Liver (tissue), 9 donors: ENCODE measurements around the gene MGAT3. TPM values are rescaled to one million over a fixed set of nuclear protein-coding genes. Genes with fewer than 3 reads are reported as not detected.

Experiments used
- DNase-seq: peaks from one replicate; pipeline ENCODE4 v3.0.0-alpha.2; 2017; ENCODE audit warnings: low spot score
- H3K27ac ChIP-seq, 2 donors: one replicate each; pipeline ENCODE4 v1.7.0; 2013; ENCODE audit warnings: inconsistent platforms in 2 of 2, low read length in 2 of 2, control low read depth in 1 of 2, low read depth in 1 of 2, mild to moderate bottlenecking in 1 of 2
- H3K27me3 ChIP-seq, 4 donors: one replicate each; pipeline versions ENCODE4 v1.6.1 to v1.7.0; 2013; ENCODE audit warnings: low read length in 3 of 4, inconsistent platforms in 1 of 4, mild to moderate bottlenecking in 1 of 4, moderate library complexity in 1 of 4; ENCODE audit not compliant: control insufficient read depth in 4 of 4, insufficient read depth in 4 of 4
- H3K36me3 ChIP-seq, 4 donors: one replicate each; pipeline versions ENCODE4 v1.6.1 to v1.7.0; 2013; ENCODE audit warnings: low read length in 3 of 4, mild to moderate bottlenecking in 3 of 4, low read depth in 1 of 4, moderate library complexity in 1 of 4; ENCODE audit not compliant: control insufficient read depth in 4 of 4, insufficient read depth in 3 of 4
- H3K4me1 ChIP-seq, 4 donors: one replicate each; pipeline versions ENCODE4 v1.6.1 to v1.7.0; 2013; ENCODE audit warnings: low read length in 3 of 4, mild to moderate bottlenecking in 3 of 4, moderate library complexity in 1 of 4; ENCODE audit not compliant: control insufficient read depth in 4 of 4, insufficient read depth in 4 of 4
- H3K4me3 ChIP-seq, 3 donors: one replicate each; pipeline versions ENCODE4 v1.6.1 to v1.7.0; 2013; ENCODE audit warnings: low read length in 3 of 3, control low read depth in 1 of 3, low read depth in 1 of 3, mild to moderate bottlenecking in 1 of 3
- H3K9ac ChIP-seq, 2 donors: one replicate each; pipeline ENCODE4 v1.7.0; 2013; ENCODE audit warnings: low read length in 2 of 2, mild to moderate bottlenecking in 2 of 2, moderate library complexity in 2 of 2, control low read depth in 1 of 2, low read depth in 1 of 2
- H3K9me3 ChIP-seq, 4 donors: one replicate each; pipeline versions ENCODE4 v1.6.1 to v1.7.0; 2013; ENCODE audit warnings: low read length in 3 of 4; ENCODE audit not compliant: control insufficient read depth in 4 of 4
- ATF3 ChIP-seq: IDR thresholded peaks from 2 replicates; pipeline ENCODE4 v1.6.1; 2016; ENCODE audit warnings: antibody characterized with exemption
- CTCF ChIP-seq: fragments of 150-350 bp; IDR thresholded peaks from 2 replicates; pipeline ENCODE4 v1.5.1; 2017; ENCODE audit warnings: improper control_type of control experiment, low read depth, low read length; ENCODE audit not compliant: missing input control
- EGR1 ChIP-seq, 2 donors: IDR thresholded peaks; 2 replicates each; pipeline ENCODE4 v1.6.1; 2016 to 2018; ENCODE audit warnings: antibody characterized with exemption in 2 of 2, low read depth in 2 of 2
- FOXA1 ChIP-seq: IDR thresholded peaks from 2 replicates; pipeline ENCODE4 v1.6.1; 2016; ENCODE audit warnings: antibody characterized with exemption
- FOXA2 ChIP-seq: IDR thresholded peaks from 2 replicates; pipeline ENCODE4 v1.6.1; 2016; ENCODE audit warnings: antibody characterized with exemption
- GABPA ChIP-seq, 2 donors: IDR thresholded peaks in 1 of 2; conservative IDR thresholded peaks in 1 of 2; 2 replicates each; pipeline ENCODE4 v1.6.1; 2016; ENCODE audit warnings: antibody characterized with exemption in 2 of 2, mild to moderate bottlenecking in 1 of 2, moderate library complexity in 1 of 2
- HNF4A ChIP-seq, 2 donors: conservative IDR thresholded peaks; 2 replicates each; pipeline ENCODE4 v1.6.1; 2016; ENCODE audit warnings: antibody characterized with exemption in 2 of 2, mild to moderate bottlenecking in 2 of 2
- JUND ChIP-seq, 2 donors: IDR thresholded peaks; 2 replicates each; pipeline ENCODE4 v1.6.1; 2016; ENCODE audit warnings: antibody characterized with exemption in 2 of 2
- MAX ChIP-seq: IDR thresholded peaks from 2 replicates; pipeline ENCODE4 v1.6.1; 2016; ENCODE audit warnings: antibody characterized with exemption
- NR2F2 ChIP-seq: IDR thresholded peaks from 2 replicates; pipeline ENCODE4 v1.6.1; 2016; ENCODE audit warnings: antibody characterized with exemption
- RAD21 ChIP-seq, 2 donors: IDR thresholded peaks; 2 replicates each; pipeline ENCODE4 v1.6.1; 2016; ENCODE audit warnings: antibody characterized with exemption in 2 of 2, mild to moderate bottlenecking in 2 of 2
- REST ChIP-seq: IDR thresholded peaks from 2 replicates; pipeline ENCODE4 v1.6.1; 2016; ENCODE audit warnings: antibody characterized with exemption, mild to moderate bottlenecking
- RXRA ChIP-seq, 2 donors: IDR thresholded peaks; 2 replicates each; pipeline ENCODE4 v1.6.1; 2017 to 2018; ENCODE audit warnings: antibody characterized with exemption in 2 of 2, mild to moderate bottlenecking in 1 of 2
- SP1 ChIP-seq: IDR thresholded peaks from 2 replicates; pipeline ENCODE4 v1.6.1; 2018; ENCODE audit warnings: antibody characterized with exemption, mild to moderate bottlenecking
- TAF1 ChIP-seq: conservative IDR thresholded peaks from 2 replicates; pipeline ENCODE4 v1.6.1; 2016; ENCODE audit warnings: antibody characterized with exemption, mild to moderate bottlenecking
- YY1 ChIP-seq: IDR thresholded peaks from 2 replicates; pipeline ENCODE4 v1.6.1; 2016; ENCODE audit warnings: antibody characterized with exemption, mild to moderate bottlenecking
- WGBS: extraction: QIAGEN DNeasy Blood & Tissue Kit; methylation state at CpG from one replicate; pipeline ENCODE4 v1.1.7; 2013; 5-methylcytosine and 5-hydroxymethylcytosine counted together
- polyA plus RNA-seq, 2 donors: library from polyadenylated mRNA; stranded (reverse) in 1 of 2; unstranded in 1 of 2; fragments of 200-250 nt in 1 of 2; fragments of >200 nt in 1 of 2; fragmentation: Nextera tagmentation in 1 of 2; extraction: Ambion mirVana in 1 of 2; gene quantifications; one replicate each; pipeline versions ENCODE4 v1.2.1 to v1.2.3, GENCODE V29; 2013 to 2015
- total RNA-seq, 2 donors: library from RNA; depleted of rRNA; stranded (reverse); fragments of >200 nt; gene quantifications; one replicate each; pipeline ENCODE4 v1.2.3, GENCODE V29; 2014
- TF ChIP-seq, protein P1 (sequence below): IDR thresholded peaks from 2 replicates; pipeline ENCODE4 v1.6.1; 2016; ENCODE audit warnings: antibody characterized with exemption
- donor health status: healthy.
- donor health status: healthy.
- donor health status: healthy.
- donor health status: healthy.
- donor health status: healthy.

The MGAT3 gene
- total and polyA plus RNA-seq, 4 donors: 0.03 to 7.6 (median 0.10) TPM

- H3K27me3 ChIP-seq: no peaks in the 10 kb centered on the region
- WGBS: 89% methylated on average over 4 of the region's 4 CpGs
- peaks cover 18 to 77% (median 63%) of the 10 kb centered on the region in 4 donors for H3K4me1 ChIP-seq
- no peak overlapping the region for H3K9ac ChIP-seq
- TF ChIP-seq, protein P1, sequence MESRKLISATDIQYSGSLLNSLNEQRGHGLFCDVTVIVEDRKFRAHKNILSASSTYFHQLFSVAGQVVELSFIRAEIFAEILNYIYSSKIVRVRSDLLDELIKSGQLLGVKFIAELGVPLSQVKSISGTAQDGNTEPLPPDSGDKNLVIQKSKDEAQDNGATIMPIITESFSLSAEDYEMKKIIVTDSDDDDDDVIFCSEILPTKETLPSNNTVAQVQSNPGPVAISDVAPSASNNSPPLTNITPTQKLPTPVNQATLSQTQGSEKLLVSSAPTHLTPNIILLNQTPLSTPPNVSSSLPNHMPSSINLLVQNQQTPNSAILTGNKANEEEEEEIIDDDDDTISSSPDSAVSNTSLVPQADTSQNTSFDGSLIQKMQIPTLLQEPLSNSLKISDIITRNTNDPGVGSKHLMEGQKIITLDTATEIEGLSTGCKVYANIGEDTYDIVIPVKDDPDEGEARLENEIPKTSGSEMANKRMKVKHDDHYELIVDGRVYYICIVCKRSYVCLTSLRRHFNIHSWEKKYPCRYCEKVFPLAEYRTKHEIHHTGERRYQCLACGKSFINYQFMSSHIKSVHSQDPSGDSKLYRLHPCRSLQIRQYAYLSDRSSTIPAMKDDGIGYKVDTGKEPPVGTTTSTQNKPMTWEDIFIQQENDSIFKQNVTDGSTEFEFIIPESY: no peak
- TF ChIP-seq SP1: no peak
- TF ChIP-seq YY1: no peak
- TF ChIP-seq ATF3: no peak
- TF ChIP-seq TAF1: no peak
- no peak for TF ChIP-seq GABPA (IDR thresholded peaks at IDR 0.05 in 1 of 2, conservative IDR thresholded peaks at IDR 0.05 in 1 of 2)
- no peak for TF ChIP-seq FOXA1
- no peak for TF ChIP-seq NR2F2
- no peak for TF ChIP-seq RXRA (IDR thresholded peaks at IDR 0.05)
- TF ChIP-seq REST: no peak
- TF ChIP-seq EGR1 (IDR thresholded peaks at IDR 0.05; ENCODE audit: low read depth in 2 of 2): no peak
- TF ChIP-seq JUND (IDR thresholded peaks at IDR 0.05): no peak
- no peak for TF ChIP-seq CTCF
- no peak for TF ChIP-seq RAD21 (IDR thresholded peaks at IDR 0.05)
- H3K9me3 ChIP-seq: no peaks in the 10 kb centered on the region
- no peak overlapping the region for H3K4me3 ChIP-seq
- peaks cover 6 to 24% (median 21%) of the 10 kb centered on the region in 4 donors for H3K36me3 ChIP-seq
- peak overlapping the region in 1 of 2 donors; percentile 16 for H3K27ac ChIP-seq
- no peak for DNase-seq
Observed at GRCh38 chr22:39526736-39527171, 69.9 kb downstream of the MGAT3 start.

DNA sequence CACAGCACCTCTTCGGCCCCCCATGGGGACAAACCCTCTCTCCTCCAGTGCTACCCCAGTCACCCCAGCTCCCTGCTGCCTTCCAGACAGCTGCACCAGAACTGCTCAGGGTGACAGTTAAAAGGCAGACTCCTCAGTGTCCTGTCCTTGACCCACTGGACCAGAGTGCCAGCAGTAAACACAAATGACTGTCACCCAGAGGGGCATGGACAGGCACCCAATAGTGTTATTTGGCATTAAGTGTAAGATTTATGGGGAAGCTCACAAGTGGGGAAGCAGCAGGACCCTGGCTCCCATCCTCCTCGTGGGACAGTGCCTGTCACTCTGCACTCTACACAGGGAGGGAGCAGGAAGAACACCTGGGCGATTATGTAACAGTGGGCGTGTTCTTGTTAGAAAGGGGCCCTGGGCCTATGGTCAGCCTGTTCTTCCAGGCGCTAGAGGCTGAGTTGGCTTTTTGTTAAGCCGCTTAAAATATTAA is 70.7 kb downstream of the MGAT3 start:
- WGBS: 37% methylated on average over 6 of the region's 6 CpGs

More for the DNA sequence above, 70.7 kb downstream of the MGAT3 start:
- Histone ChIP-seq H3K36me3 (peaks cover 5 to 20% (median 16%) of the 10 kb centered on the region in 4 donors), H3K4me3 (no peak overlapping the region), H3K4me1 (peaks cover 17 to 74% (median 59%) of the 10 kb centered on the region in 4 donors), H3K27ac (peak overlapping the region; percentile 3 to 16), H3K9ac (no peak overlapping the region), H3K9me3 (no peaks in the 10 kb centered on the region), H3K27me3 (no peaks in the 10 kb centered on the region)
- TF ChIP-seq REST (no peak), FOXA2 (no peak), MAX (no peak), SP1 (peak; percentile 5), CTCF (no peak), YY1 (peak; percentile 11), HNF4A (conservative IDR thresholded peaks at IDR 0.05) (peak; percentile 43 to 52), TAF1 (no peak), GABPA (IDR thresholded peaks at IDR 0.05 in 1 of 2, conservative IDR thresholded peaks at IDR 0.05 in 1 of 2) (no peak), JUND (IDR thresholded peaks at IDR 0.05) (no peak), NR2F2 (no peak), EGR1 (IDR thresholded peaks at IDR 0.05; ENCODE audit: low read depth in 2 of 2) (no peak)
- DNase-seq: peak; percentile 43
